Lung (tissue), 12 donors: ENCODE results near the gene ECE1. TPM values are rescaled to one million over a fixed set of nuclear protein-coding genes. Genes with fewer than 3 reads are reported as not detected.
A peak's percentile ranks its signal among the peaks of the same experiment; 100 is the strongest.

Experiments used
- ATAC-seq: fragments of 200-7000 bp; cut with Tn5 transposase; one replicate; pipeline ENCODE4 v1.9.1; 2020; ENCODE audit warnings: moderate number of reproducible peaks; ENCODE audit not compliant: insufficient read depth, low FRiP score
- DNase-seq, 3 donors: peaks; one replicate each; pipeline ENCODE4 v3.0.0-alpha.2; 2013 to 2017
- H3K27ac ChIP-seq, 2 donors: one replicate each; pipeline ENCODE4 v1.5.1; 2013; ENCODE audit warnings: mild to moderate bottlenecking in 2 of 2, moderate library complexity in 2 of 2, control low read depth in 1 of 2, inconsistent platforms in 1 of 2, low read depth in 1 of 2, low read length in 1 of 2
- H3K27me3 ChIP-seq, 3 donors: one replicate each; pipeline ENCODE4 v1.5.1; 2013; ENCODE audit warnings: low read length in 2 of 3; ENCODE audit not compliant: control insufficient read depth in 3 of 3, insufficient read depth in 3 of 3
- H3K36me3 ChIP-seq, 4 donors: one replicate each; pipeline ENCODE4 v1.5.1; 2013; ENCODE audit warnings: low read length in 4 of 4, mild to moderate bottlenecking in 1 of 4, moderate library complexity in 1 of 4; ENCODE audit not compliant: control insufficient read depth in 4 of 4, insufficient read depth in 4 of 4
- H3K4me1 ChIP-seq, 5 donors: one replicate each; pipeline ENCODE4 v1.5.1; 2013; ENCODE audit warnings: low read length in 5 of 5, mild to moderate bottlenecking in 2 of 5, moderate library complexity in 1 of 5; ENCODE audit not compliant: control insufficient read depth in 5 of 5, insufficient read depth in 5 of 5
- H3K4me3 ChIP-seq: one replicate; pipeline ENCODE4 v1.5.1; 2013; ENCODE audit warnings: mild to moderate bottlenecking, control low read depth, moderate library complexity
- H3K9ac ChIP-seq, 2 donors: one replicate each; pipeline ENCODE4 v1.5.1; 2013; ENCODE audit warnings: low read length in 2 of 2, control low read depth in 1 of 2; ENCODE audit not compliant: insufficient read depth in 1 of 2
- H3K9me3 ChIP-seq, 4 donors: one replicate each; pipeline ENCODE4 v1.5.1; 2013; ENCODE audit warnings: low read length in 3 of 4, mild to moderate bottlenecking in 1 of 4, moderate library complexity in 1 of 4; ENCODE audit not compliant: control insufficient read depth in 4 of 4, insufficient read depth in 3 of 4
- WGBS, 2 donors: extraction: QIAGEN DNeasy Blood & Tissue Kit; methylation state at CpG; one replicate each; pipeline ENCODE4 v1.1.7; 2013; 5-methylcytosine and 5-hydroxymethylcytosine counted together
- polyA plus RNA-seq, 2 donors: library from polyadenylated mRNA; stranded (reverse); fragments of 200-250 nt; gene quantifications; one replicate each; pipeline ENCODE4 v1.2.1, GENCODE V29; 2013
- total RNA-seq, 2 donors: library from RNA; depleted of rRNA in 1 of 2; stranded (reverse); fragments of >200 nt in 1 of 2; gene quantifications; one replicate each; pipeline ENCODE4 v1.2.1, GENCODE V29; 2014 to 2021
- TF ChIP-seq, protein P1 (sequence below): IDR thresholded peaks from 2 replicates; pipeline ENCODE4 v1.5.1; 2012; ENCODE audit warnings: mild to moderate bottlenecking; ENCODE audit errors: control extremely low read depth, extremely low read depth
- donor health status: control.
- donor health status: control.
- donor health status: Bipolar disorder and iron deficiency.
- donor health status: healthy.
- donor health status: DM: yes; HTN: yes; CAD: no.

ECE1 gene
- total and polyA plus RNA-seq, 4 donors: 55.7 to 129 (median 105) TPM

DNA sequence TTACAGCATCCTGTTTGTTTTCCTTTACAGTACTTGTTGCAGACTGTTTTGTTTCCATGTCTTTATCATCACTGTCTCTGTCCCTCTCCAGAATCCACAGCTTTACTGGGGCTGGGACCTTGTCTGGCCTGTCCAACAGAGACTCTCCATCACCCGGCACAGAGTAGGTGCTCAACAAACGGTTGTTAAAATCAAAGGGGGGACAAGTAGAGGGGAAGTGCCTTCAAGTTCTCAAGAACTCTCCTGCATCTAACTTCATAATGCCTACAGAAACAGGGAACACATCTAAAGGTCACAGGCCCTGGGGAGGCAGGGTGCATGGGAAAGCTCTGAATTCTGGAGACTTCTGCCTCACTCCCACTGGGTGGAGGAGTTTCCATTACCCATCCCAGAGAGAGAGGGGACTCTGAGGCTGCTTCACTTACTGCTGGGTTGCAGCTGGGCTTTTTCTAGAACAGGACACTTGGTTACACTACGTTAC, 2.3 kb upstream of the ECE1 start:
- 67 to 85% methylated on average over 3 of the region's 3 CpGs for WGBS, 2 donors
- Histone ChIP-seq H3K4me1 (peaks cover 0 to 28% (median 7%) of the 10 kb centered on the region in 5 donors), H3K27ac (peak overlapping the region in 1 of 2 donors; percentile 56), H3K27me3 (no peaks in the 10 kb centered on the region), H3K4me3 (no peak overlapping the region), H3K36me3 (no peaks in the 10 kb centered on the region), H3K9ac (no peak overlapping the region), H3K9me3 (no peaks in the 10 kb centered on the region)
- DNase-seq: no peak
- no peak for ATAC-seq
- TF ChIP-seq, protein P1, sequence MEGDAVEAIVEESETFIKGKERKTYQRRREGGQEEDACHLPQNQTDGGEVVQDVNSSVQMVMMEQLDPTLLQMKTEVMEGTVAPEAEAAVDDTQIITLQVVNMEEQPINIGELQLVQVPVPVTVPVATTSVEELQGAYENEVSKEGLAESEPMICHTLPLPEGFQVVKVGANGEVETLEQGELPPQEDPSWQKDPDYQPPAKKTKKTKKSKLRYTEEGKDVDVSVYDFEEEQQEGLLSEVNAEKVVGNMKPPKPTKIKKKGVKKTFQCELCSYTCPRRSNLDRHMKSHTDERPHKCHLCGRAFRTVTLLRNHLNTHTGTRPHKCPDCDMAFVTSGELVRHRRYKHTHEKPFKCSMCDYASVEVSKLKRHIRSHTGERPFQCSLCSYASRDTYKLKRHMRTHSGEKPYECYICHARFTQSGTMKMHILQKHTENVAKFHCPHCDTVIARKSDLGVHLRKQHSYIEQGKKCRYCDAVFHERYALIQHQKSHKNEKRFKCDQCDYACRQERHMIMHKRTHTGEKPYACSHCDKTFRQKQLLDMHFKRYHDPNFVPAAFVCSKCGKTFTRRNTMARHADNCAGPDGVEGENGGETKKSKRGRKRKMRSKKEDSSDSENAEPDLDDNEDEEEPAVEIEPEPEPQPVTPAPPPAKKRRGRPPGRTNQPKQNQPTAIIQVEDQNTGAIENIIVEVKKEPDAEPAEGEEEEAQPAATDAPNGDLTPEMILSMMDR: no peak

DNA sequence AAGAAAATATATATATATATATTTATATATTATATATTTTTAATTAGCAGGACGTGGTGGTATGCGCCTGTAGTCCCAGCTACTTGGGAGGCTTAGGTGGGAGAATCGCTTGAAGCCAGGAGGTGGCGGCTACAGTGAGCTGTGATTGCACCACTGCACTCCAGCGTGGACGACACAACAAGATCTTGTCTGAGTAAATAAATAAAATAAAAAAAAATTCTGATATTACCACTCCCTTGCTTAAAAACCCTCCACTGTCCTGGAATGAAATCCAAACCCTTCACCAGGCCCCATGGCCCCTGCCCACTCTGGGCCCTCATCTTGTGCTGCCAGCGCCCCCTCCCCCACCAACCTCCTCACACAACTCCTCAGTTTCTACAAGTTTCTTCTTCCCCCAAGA, 1.7 kb upstream of the ECE1 start:
- H3K27ac ChIP-seq: no peak overlapping the region
- no peak for DNase-seq
- no peaks in the 10 kb centered on the region for H3K36me3 ChIP-seq
- no peak for ATAC-seq
- no peaks in the 10 kb centered on the region for H3K27me3 ChIP-seq
- TF ChIP-seq, protein P1: no peak
- no peak overlapping the region for H3K4me3 ChIP-seq
- WGBS, 2 donors: 94 to 95% methylated on average over 7 of the region's 7 CpGs
- H3K9ac ChIP-seq: no peak overlapping the region
- peaks cover 0 to 28% (median 7%) of the 10 kb centered on the region in 5 donors for H3K4me1 ChIP-seq
- H3K9me3 ChIP-seq: no peaks in the 10 kb centered on the region

DNA sequence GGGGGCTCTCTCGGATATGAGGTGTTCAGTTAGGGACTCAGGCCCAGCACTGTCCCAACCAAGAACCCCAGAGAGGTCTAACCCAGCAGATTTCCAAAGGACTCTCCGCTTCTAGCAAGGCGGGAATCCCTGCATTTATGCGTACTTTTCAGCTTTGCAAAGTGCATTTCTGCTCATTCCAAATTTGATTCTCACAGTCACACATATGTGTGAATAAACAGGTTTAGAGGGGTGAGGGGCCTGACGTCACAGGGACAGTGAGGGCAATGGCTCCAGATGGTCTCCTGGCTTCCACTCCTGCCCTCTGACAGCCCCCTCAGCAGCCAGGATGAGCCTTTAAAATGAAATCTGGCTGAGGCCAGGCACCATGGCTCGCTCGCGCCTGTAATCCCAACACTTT, 921 bp upstream of the ECE1 start:
- TF ChIP-seq, protein P1: no peak
- ATAC-seq (no peak), DNase-seq (no peak)
- Histone ChIP-seq H3K4me3 (no peak overlapping the region), H3K4me1 (peaks cover 0 to 28% (median 7%) of the 10 kb centered on the region in 5 donors), H3K9me3 (no peaks in the 10 kb centered on the region), H3K27me3 (no peaks in the 10 kb centered on the region), H3K9ac (no peak overlapping the region), H3K27ac (peak overlapping the region; percentile 34 to 69), H3K36me3 (no peaks in the 10 kb centered on the region)
- WGBS, 2 donors: 92 to 94% methylated on average over 8 of the region's 8 CpGs

DNA sequence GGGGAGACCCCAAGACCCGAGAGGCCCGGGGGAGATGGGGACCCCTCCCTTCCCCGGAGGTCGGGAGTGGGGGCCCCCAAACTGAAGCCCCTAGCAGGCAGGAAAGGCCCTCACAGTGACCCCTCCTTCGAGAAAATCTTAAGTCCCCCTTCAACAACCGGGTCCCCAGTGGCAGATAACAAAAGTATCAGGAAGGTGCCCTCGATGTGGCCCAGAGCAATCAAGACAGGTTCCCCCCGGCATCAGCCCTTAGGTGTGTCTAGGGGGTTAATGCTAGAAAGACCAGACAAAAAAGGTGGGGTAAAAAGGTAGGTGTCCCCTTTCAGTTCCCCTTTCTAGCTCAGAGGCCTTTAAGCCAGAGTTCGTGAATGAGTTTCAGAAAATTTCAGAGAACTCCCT, 282 bp upstream of the ECE1 start:
- Histone ChIP-seq H3K4me3 (peak overlapping the region; percentile 6), H3K9ac (peak overlapping the region in 1 of 2 donors; percentile 55), H3K4me1 (peaks cover 0 to 28% (median 7%) of the 10 kb centered on the region in 5 donors), H3K27me3 (no peaks in the 10 kb centered on the region), H3K27ac (peak overlapping the region; percentile 30 to 69), H3K9me3 (no peaks in the 10 kb centered on the region), H3K36me3 (no peaks in the 10 kb centered on the region)
- TF ChIP-seq, protein P1: no peak
- DNase-seq (no peak), ATAC-seq (no peak)
- WGBS, 2 donors: 1 to 6% methylated on average over 9 of the region's 9 CpGs
